Breast epithelium (tissue), 3 donors: Measurements from ENCODE around the gene EFL1.
"Not testable (repeated sequence)": the region's sequence is repeated elsewhere in the genome, so short reads cannot be mapped to it uniquely, and the experiment has no call there.

Source experiments
- CTCF ChIP-seq, 3 donors: fragments of 450-650 bp; IDR thresholded peaks; one replicate each; pipeline ENCODE4 v1.5.1; 2016 to 2017; ENCODE audit warnings: antibody characterized with exemption in 3 of 3, mild to moderate bottlenecking in 3 of 3, moderate library complexity in 3 of 3
- POLR2A ChIP-seq: fragments of 450-650 bp; IDR thresholded peaks from one replicate; pipeline ENCODE4 v1.6.1; 2016; ENCODE audit warnings: antibody characterized with exemption, mild to moderate bottlenecking, moderate library complexity
- POLR2AphosphoS5 ChIP-seq, 3 donors: sonication (generic); formaldehyde crosslinking; IDR thresholded peaks; one replicate each; pipeline ENCODE4 v1.6.1; 2017; ENCODE audit warnings: antibody characterized with exemption in 3 of 3

- TF ChIP-seq POLR2A; CTCF (IDR thresholded peaks at IDR 0.05); POLR2AphosphoS5 (IDR thresholded peaks at IDR 0.05): not testable (repeated sequence)
Measured at GRCh38 chr15:82288202-82288601, 25.7 kb upstream of the EFL1 start.
